HTERT RPE-1 (cell line): Measurements from ENCODE around the gene OPN5.

Experiments
- in situ Hi-C: fragments of 300-500 bp; cut with MboI; formaldehyde crosslinking; loops from 4 replicates; pipeline ENCODE4 v1.14.3; 2020; ENCODE audit warnings: low sequenced_read_pairs

OPN5 gene

DNA sequence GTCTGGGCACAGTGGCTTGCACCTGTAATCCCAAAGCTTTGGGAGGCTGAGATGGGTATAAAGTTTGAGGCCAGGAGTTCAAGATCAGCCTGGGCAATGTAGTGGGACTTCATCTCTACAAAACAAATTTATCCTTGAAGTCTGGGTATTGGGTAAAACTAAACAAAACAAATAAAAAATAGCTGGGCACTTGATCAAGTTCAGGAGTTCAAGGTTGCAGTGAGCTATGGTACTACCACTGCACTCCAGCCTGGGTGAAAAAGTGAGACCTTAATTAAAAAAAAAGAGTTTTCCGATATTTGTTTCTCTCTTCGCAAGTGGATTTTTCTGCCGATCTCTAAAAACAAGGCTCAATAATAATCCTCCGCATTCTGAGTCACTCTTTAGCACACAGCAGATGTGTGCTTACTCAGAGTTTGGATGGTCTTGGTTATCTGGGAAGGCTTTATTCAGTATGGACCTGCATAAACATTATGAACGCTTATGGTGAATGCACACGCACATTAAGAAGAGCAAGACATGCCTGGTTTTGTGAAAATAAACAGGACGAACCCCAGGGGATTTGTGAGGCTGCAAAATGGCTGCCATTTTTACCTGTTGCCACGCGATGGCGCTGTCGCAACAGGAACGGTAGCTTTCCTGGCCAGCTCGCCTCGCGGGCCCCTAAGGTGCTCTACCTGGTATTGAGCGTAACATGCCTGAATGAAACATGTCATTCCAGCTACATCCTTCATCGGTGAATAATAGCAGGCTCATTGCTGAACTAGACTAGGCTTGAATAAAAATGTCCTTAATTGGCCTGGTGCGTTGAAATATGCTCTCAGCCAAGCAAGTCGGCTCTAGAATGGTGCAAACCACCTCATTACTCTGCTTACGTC is 6.0 kb downstream of the OPN5 start:
- in situ Hi-C loops = no loop called here

DNA sequence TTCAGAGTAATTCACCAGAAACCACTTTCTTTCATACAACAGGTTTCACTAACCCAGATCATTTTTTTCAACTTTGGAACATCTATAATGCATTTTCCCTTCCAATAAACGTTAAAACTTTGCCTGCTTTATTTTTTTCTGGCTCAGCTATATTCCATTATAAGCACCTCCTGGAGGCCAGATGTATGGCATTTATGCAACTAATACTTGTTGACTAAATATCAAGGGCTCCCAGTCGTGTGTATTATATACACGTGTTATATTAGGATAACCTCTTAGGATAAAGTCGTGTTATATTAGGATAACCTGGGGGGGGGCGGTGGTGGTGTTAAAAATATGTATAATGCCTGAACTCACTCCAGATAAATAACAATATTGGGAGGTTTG is 6.7 kb downstream of the OPN5 start:
- in situ Hi-C loops = no loop called here

DNA sequence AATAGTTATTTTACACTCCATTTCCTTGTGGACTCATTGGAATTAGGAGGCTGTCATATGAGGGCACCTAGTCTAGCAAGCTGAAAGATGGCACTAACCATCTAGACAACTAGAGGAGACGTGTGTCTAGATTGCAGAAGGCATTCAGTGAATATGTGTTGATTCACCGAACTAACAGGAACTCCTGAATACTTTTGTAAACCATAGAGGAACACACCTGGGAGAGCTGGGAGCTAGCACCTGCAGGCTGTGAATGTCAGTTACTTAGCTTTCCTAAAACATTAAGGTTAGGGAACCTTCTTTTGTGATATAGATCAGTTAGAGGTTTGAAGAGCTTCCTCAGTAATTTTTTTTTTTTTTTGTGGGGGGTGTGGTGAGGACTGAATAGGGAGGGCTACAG is 7.7 kb downstream of the OPN5 start:
- in situ Hi-C loops = no loop called here

DNA sequence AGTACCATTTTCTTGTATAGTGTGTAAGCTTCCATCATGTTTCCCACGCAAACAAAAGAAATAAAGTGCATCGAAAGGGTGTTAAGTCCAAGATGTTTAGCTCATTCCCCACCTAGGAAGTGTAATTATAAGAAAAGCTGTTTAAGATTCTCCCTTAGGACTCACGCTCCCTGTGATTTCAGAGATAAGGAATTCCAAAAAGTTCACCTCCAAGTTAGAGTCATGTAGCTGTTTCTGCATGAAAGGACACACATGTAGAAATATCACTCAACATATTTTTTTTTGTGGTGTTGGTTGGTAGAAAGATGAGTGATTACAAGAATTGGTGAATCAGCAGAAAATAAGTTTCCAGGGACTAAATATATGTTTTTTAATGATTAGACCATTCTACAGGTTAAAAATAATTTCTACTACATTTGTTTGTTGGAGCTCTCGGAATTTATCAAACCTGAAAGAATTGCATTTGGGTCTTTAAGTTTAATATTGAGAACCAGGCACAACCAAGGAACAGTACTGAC is 10.4 kb downstream of the OPN5 start:
- in situ Hi-C loops = no loop called here

DNA sequence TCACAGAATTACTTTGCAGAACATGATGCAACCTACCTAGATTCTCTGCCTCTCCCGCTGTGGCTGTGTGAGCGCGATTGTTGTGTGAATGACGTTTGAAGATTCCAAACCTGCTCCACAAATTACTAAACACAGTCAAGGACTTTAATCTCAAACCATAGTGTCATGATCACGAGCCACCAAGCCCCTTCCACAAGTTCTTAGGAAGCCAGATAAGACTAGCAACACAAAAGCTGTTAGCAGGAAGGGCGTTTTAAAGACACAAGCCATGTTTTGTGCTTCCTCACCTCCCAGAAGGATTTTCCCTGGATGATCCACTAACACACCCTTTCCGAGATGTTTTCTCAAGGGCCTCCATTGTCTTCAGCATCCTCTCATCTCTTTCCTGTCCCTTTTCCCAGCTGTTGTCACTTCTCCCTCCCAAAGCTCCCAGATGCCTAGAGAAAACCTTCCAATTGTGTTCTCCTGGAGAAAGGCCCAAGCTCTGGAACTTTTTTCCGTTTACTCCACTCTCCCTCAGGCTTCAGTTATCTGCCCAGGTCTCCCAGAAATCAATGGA is 12.8 kb downstream of the OPN5 start:
- in situ Hi-C loops = no loop called here

DNA sequence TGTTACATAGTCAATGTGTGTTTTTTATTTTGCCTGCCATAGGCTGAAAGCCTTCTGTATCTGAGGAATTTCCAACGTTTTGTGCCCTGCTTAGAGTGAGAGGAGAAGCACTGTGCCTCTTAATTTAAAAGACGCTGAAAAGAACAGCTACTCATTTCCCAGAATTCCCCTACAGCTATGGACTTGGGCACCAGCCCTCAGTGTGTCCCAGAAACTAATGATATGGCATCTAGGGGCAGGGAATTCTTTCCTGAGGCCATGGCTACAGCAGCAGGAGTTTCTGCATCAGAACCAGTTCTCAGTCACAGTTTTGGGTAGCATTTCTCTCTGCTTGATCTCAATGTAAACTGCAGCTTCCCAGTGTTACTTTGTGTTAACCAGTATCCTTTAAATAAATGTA is 20.2 kb downstream of the OPN5 start:
- in situ Hi-C loops = no loop called here

DNA sequence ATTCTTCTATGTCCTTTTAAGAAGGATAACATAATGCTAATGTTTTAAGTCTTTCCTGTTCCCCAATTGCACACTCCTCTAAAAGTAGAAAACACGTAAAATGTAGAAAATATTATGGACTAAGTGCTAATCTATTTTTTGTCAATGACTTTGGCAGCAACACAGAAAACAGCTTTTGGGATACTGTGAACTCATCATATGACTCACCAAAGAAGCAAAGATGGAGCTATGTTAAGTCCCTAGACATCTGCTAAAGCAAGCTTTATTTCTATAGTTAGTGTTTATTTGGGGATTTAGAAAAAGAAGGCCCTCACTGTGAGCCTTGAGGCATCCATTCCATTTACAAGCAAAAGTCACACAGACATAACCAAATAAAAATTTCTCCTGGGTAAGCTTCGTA is 23.0 kb downstream of the OPN5 start:
- in situ Hi-C loops = no loop called here

DNA sequence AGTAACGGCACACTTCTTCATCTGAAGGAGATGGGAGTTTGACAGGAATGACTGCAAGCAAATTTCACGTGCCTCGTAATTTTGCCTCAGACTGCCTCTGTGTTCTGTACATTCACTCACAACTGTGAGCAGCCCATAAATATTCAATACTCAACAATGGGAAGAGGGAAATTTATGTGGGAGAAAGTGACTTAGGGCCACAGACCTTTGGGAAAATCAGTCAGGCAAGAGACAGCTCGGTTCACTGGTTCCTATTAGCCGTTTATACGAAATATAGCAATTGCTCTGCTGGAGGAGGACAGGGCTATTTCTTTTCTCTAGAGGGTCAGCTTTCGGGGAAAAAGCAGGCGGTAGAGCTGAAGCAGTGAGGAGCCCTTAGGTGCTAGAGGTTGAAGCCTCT is 28.0 kb downstream of the OPN5 start:
- in situ Hi-C loops = no loop called here

DNA sequence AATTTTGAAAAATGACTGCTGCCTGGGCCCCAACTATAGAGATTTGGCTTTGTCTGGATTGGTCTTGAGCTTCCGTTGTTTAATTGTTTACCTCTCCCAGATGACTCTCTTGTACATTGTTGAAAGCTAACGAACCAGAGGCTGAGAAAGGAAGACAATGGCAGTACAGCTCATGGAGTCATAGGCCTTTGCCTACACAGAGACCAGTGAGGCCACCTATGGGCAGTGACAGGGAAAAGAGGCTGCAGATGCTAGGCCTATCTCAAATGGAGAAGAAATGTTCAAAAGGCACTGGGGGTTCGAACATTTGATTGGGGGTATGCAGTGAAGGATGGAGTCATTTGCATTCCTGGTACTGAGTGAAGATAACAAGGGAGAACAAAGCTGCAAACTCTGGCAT is 29.1 kb downstream of the OPN5 start:
- in situ Hi-C loops = no loop called here

DNA sequence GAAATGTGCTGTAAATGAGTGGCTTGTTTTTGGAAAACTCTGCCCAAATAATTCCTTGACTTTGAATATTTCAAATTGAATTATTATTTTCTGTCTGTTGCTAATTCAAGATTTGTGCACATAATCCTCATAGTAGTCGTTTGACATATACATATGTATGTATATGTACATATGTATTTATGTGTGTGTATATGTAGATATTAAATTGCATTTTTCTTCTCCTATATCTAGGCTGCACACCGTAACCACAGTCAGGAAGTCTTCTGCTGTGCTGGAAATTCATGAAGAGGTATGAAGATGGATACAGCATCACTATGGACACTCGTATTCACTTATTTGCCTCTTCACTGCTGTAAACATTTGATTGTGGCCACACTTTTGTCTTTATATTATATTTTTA is 29.6 kb downstream of the OPN5 start:
- in situ Hi-C loops = no loop called here

DNA sequence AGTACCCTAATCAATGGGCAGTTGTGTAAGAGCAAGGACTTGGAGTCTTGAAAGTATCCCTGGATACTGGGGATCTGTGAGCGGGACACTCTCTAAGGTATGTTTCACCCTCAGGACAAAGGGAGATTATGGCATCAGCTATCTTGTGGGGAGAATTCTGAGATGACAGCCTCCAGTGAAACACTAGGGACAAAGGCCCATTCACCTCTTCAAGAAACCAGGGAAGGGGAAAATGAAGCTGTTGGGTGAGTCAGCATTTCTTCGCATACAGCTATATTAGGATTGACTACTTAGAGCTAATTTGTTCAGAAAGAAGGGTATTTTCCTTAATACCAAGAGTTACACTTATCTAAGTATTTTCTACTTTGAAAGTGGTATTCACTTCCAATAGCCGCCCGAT is 35.9 kb downstream of the OPN5 start:
- in situ Hi-C loops = no loop called here

DNA sequence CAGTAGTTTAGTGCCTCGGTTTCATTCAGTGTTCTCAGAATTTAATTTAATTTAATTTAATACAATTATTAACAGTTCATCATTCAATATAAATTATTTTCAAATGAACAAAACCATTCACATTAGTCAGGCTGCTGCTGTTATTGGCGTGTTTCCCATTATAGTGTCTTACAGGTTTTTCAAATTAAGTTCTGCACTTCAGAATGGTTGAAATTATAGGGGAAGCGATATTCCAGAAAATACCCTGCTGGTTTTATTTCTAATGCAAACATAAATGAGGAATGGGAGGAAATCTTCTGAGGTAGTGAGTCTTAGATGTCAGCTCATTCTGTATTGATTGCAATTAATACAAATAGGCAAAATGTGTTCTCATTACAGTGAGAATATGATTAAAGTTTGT is 37.6 kb downstream of the OPN5 start:
- in situ Hi-C loops = no loop called here

DNA sequence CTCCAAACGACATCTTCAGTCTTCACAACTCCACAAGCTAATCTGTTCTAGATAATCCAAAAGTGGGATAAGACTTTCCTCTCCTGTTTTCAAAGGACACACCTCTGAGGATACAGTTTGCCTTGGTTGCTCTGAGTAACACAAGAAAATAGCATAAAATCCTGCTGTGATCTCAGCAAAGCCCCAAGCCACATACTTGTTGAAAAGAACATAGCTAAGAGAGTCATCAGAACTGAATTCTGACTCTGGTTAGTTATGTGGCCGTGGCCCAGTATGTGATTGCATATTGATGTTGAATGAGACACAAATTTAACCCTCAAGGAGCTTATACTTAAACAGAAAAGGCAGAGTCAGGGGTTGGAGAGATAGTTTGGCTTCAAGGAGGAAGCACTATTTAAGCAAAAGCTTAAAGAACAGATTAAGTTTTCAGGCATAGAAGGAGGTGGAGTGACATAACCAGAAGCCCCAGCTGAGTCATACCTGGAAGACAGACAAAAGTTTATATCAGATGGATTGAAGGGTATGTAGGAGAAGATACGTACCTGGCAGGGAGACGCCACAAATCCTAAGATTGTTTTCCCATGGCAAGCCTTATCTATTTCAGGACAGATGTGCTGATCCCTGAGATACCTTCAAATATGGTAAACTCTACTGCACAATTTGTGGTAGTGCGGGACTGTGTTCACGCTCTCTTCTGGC is 41.2 kb downstream of the OPN5 start:
- in situ Hi-C loops = no loop called here

DNA sequence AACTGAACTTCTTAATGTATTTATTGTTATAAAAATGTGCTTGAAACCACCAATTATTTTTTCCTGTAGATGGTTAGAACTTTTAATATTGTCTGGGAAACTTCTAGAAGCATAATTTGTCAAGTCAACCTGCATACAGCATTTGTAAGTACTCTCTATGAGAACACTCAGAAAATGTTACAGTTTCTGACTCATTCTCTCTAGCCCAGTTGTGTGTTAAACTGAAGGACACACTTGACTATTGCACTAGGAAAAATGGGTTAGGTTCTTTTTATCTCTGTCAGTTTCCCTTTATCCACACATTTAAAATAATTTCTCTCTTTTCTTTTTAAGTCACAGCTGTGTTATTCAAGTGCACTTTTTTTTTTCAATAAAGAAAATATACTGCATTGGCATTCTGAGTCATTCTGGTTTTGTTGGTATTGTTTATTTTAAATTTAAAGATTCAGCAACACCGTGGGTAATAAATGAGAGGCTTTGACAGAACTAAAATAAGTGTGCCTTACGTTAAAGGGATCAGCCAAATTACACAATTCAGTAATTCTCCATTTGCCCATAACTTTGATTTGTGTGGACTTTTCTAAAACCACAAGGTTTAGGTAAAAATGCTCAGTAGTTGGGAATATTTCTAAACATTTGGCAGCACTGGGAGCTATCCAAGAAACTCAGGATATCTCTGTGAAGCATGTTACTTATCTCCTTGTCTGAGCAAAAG is 50.7 kb downstream of the OPN5 start:
- in situ Hi-C loops = no loop called here

DNA sequence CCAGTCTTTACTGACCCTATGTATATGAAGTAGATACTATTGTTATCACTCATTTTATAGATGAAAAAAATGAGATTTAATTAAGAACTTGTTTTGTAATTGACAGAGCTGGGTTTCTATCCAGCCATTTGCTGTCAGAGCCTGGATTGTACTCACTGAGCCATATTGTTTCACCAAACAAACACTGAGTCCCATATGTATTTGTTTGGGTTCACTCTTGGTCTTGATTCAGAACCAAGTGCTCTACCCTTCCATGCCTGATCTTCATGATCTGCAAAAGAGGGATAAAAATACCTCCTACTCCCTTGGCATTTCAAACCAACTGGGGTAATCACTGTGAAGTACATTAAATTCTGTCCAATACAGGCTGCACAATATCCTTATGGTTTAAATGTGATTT is 52.4 kb downstream of the OPN5 start:
- in situ Hi-C loops = no loop called here

DNA sequence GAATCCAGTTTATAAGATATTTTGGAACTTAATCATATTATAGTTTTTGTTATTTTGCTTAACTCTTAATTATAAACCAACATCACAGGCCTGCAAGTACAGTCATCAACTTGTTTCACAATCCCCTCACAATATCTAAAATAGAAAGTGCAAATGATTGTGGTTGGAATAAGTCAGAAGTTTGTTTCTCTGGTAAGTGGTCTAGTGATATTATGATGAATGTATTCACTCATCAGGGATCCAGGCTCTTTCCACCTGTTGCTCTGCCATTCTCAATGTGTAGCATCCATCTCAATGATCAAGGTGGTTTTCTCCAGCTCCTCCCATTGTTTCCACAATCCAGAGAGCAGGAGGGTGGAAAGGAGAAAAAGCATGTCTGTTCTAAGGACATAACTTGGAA is 54.2 kb downstream of the OPN5 start:
- in situ Hi-C loops = no loop called here

DNA sequence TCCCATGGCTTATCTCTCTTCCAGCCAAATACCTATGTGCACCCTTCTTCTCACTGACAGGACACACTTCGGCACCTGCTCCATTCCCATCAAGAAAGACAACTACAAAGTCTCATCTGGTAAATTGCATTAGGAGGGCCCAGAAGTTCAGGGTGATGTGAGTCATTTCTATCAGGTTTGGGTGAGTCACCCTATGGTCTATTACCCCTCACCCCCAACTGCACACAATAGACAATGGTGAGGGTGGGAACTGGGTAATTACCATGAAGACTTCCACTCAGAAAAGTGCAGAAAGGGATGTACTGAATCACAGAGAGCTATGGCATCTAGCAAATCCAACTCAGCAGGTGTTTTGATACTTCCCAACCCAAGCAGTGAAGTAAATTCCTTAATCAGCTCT is 54.8 kb downstream of the OPN5 start:
- in situ Hi-C loops = no loop called here

DNA sequence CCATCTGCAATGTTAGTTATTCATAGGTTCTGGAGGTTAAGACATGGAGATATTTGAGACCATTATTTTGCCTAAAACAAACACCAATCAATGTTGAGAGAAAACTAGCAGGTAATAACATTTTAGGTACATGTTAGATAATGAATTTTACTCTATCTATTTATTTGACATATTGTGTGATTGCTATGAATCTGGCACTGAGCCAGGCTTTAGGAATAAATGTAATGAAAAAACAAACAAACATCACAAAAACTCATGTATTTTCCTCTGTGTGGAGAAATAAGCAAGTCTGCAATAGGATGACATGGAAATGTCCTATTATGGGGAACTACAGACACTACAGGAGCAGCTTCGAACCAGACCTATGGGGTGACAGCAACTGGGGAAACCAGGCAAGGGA is 57.8 kb downstream of the OPN5 start:
- in situ Hi-C loops = no loop called here

DNA sequence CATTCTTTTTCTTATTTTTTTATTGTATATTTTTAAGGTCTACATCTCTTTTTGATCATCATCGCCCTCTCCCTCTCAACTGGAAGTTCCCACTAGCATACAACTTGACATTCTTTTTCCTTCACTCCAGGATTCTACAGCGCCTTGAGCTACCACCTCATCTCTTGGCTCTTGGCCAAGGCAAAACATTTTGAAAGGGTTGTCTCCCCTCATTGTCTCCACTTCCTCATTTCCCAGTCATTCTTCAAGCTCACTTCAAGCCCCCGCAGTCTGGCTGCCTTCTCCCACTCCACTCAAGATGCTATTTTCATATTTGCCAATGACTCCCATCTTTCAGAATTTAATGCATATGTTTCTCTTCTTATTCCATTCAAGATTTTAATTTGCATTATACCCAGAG is 63.0 kb downstream of the OPN5 start:
- in situ Hi-C loops = no loop called here

DNA sequence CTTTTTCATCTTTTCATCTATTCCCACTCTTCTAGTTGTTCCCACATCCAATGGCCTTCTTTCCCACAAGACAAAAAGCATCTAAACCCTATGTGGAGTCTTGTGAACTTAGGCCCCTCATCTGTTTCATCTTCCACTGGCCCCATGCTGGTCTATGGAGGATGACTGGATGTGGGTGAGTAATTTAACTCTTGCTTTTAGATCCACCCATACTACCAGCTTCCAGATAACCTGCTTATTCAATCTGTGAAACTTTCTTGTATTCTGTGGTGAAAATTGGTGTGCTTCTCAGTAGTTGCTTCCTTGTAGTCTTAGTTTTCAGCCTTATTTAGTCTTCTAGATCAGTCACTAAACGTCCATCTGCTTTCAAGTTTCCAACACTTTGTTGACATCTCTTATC is 64.9 kb downstream of the OPN5 start:
- in situ Hi-C loops = no loop called here

DNA sequence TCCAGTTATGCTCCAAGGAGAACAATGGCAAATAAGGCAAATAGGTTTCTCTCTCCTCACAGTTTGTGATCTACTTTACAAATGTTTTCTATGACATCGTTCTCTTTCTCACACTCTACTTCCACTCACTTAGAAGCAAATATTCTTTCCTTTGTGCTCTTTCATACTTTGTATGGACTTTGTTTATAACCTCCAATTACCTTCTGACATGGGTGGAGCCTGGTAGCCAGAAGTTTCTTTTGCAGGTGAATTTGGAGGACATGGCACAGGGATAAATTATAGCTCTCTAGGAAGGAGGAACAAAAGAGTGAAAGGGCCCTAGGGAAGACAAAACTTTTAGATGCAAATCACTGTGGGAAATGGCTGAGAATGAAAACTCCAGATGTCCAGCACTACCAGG is 69.3 kb downstream of the OPN5 start:
- in situ Hi-C loops = no loop called here
